Immature natural killer cell (primary cell): ENCODE measurements around the gene ARHGAP15. TPM values are rescaled to one million over a fixed set of nuclear protein-coding genes. Genes with fewer than 3 reads are reported as not detected.

ENCODE experiments used
- DNase-seq, 3 donors: peaks; one replicate each; pipeline ENCODE4 v3.0.0; 2022; ENCODE audit warnings: mixed read lengths in 1 of 3
- H3K27ac Mint-ChIP-seq, 6 donors: one replicate each; pipeline ENCODE4 v1.8.0; 2020; ENCODE audit warnings: mixed read lengths in 6 of 6, mild to moderate bottlenecking in 5 of 6, inconsistent platforms in 4 of 6, moderate library complexity in 3 of 6
- H3K27me3 Mint-ChIP-seq, 3 donors: one replicate each; pipeline ENCODE4 v1.8.0; 2020 to 2021; ENCODE audit warnings: low read depth in 3 of 3, mild to moderate bottlenecking in 3 of 3, mixed read lengths in 3 of 3, moderate library complexity in 3 of 3, inconsistent platforms in 1 of 3
- H3K36me3 Mint-ChIP-seq, 3 donors: one replicate each; pipeline ENCODE4 v1.8.0; 2020; ENCODE audit warnings: mixed read lengths in 3 of 3, inconsistent platforms in 2 of 3, mild to moderate bottlenecking in 2 of 3
- H3K4me1 Mint-ChIP-seq, 2 donors: one replicate each; pipeline ENCODE4 v1.8.0; 2020; ENCODE audit warnings: inconsistent platforms in 2 of 2, mild to moderate bottlenecking in 2 of 2, mixed read lengths in 2 of 2, moderate library complexity in 1 of 2
- H3K4me3 Mint-ChIP-seq, 5 donors: one replicate each; pipeline ENCODE4 v1.8.0; 2020; ENCODE audit warnings: mild to moderate bottlenecking in 5 of 5, mixed read lengths in 5 of 5, inconsistent platforms in 3 of 5, moderate library complexity in 3 of 5
- H3K9me3 Mint-ChIP-seq, 6 donors: one replicate each; pipeline ENCODE4 v1.8.0; 2020; ENCODE audit warnings: mild to moderate bottlenecking in 6 of 6, mixed read lengths in 6 of 6, inconsistent platforms in 4 of 6, moderate library complexity in 3 of 6
- polyA plus RNA-seq, 3 donors: library from polyadenylated mRNA; unstranded; fragments of 300-500 nt; fragmentation: Illumina TruSeq; gene quantifications; one replicate each; pipeline ENCODE4 v1.2.3, GENCODE V29; 2021

The ARHGAP15 gene
- polyA plus RNA-seq, 3 donors from 2014 or later: 107 to 168 (median 150) TPM

DNA sequence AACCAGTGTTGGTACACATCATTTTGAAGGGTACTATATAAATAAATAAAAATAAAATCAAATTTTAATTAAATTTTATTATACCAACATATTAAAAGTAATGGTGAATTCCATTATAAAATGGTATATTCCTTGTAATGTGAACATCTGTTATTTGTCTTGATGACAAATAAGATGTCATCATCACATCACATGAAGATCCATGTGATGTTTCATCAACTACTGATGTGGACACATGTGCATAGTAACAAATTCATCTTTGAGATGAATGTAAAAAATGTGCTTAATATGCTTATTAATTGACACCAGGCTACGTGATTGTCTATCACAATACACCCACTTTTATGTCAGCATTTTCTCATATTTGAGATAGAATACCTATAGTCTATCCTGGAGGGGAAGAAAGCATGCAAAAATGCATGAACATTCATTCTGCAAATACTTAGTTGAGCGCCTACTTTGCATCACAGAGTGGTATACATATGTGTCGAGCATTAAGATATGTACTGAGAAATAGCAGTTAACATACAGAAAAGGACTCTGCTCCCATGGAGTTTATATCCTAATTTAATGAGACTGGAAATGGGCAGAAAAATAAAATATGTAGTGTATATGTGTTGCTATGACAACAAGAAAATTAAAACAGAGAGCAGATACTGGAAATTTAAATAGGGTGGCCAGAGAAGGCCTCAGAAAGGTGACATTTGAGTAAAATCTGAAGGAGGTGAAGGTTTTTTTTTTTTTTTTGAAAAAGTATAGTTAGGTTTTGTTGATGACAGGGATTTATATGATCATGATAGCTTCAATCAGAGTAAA is 281.1 kb downstream of the ARHGAP15 start:
- H3K4me1 Mint-ChIP-seq: peaks cover 12 to 31% of the 10 kb centered on the region in 2 donors
- peaks cover 0 to 4% (median 0%) of the 10 kb centered on the region in 3 donors for H3K27me3 Mint-ChIP-seq
- no peaks in the 10 kb centered on the region for H3K9me3 Mint-ChIP-seq
- H3K4me3 Mint-ChIP-seq: no peak overlapping the region
- no peak for DNase-seq
- H3K27ac Mint-ChIP-seq: no peak overlapping the region
- H3K36me3 Mint-ChIP-seq: no peaks in the 10 kb centered on the region

DNA sequence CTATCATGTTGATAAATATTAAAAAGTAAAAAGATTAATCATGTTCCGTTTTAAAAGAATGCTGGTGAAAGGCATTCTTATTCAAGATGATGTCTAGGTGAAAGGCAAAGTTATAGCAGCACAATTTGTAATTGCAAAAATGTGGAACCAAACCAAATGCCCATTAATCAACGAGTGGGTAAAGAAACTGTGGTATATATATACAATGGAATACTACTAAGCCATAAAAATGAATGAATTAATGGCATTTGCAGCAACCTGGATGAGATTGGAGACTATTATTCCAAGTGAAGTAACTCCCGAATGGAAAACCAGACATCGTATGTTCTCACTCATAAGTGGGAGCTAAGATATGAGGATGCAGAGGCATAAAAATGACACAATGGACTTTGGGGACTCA is 286.4 kb downstream of the ARHGAP15 start:
- Mint-ChIP-seq H3K36me3 (no peaks in the 10 kb centered on the region), H3K4me3 (no peak overlapping the region), H3K27me3 (peaks cover 0 to 4% (median 3%) of the 10 kb centered on the region in 3 donors), H3K4me1 (peaks cover 19 to 41% of the 10 kb centered on the region in 2 donors), H3K27ac (no peak overlapping the region), H3K9me3 (no peaks in the 10 kb centered on the region)
- DNase-seq: no peak

DNA sequence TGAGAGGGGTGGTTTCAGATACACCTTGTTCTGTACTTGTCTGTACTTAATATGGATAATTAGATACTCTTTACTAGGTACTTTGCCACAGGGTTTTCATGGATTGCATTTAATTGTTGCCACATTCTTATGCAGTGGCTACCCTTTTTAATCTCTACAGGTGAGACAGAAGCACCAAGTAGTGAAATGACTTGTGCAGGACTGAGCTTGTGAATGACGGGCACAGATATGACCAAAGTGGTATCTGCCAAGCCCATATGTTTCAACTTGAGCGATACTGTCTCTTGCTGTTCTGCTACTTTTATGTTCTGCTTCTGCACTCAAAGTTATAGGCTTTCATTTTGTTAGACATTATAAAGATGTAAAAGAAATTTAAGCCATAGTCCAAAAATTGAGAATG is 288.2 kb downstream of the ARHGAP15 start:
- no peak for DNase-seq
- Mint-ChIP-seq H3K27ac (no peak overlapping the region), H3K36me3 (no peaks in the 10 kb centered on the region)

GRCh38 chr2:143420313-143420712 is 291.1 kb downstream of the ARHGAP15 start:
- Mint-ChIP-seq H3K27me3 (peaks cover 0 to 3% (median 0%) of the 10 kb centered on the region in 3 donors), H3K9me3 (peaks cover 0 to 1% (median 0%) of the 10 kb centered on the region in 6 donors), H3K4me1 (peaks cover 42 to 57% of the 10 kb centered on the region in 2 donors), H3K27ac (peak overlapping the region in 1 of 6 donors; percentile 17), H3K4me3 (no peak overlapping the region), H3K36me3 (no peaks in the 10 kb centered on the region)
- no peak for DNase-seq

More for the DNA sequence above, 288.2 kb downstream of the ARHGAP15 start:
- H3K4me1 Mint-ChIP-seq: peaks cover 30 to 50% of the 10 kb centered on the region in 2 donors
- H3K9me3 Mint-ChIP-seq: peaks cover 0 to under 1% (median 0%) of the 10 kb centered on the region in 6 donors
- H3K27me3 Mint-ChIP-seq: peaks cover 0 to 3% (median 2%) of the 10 kb centered on the region in 3 donors
- H3K4me3 Mint-ChIP-seq: no peak overlapping the region

DNA sequence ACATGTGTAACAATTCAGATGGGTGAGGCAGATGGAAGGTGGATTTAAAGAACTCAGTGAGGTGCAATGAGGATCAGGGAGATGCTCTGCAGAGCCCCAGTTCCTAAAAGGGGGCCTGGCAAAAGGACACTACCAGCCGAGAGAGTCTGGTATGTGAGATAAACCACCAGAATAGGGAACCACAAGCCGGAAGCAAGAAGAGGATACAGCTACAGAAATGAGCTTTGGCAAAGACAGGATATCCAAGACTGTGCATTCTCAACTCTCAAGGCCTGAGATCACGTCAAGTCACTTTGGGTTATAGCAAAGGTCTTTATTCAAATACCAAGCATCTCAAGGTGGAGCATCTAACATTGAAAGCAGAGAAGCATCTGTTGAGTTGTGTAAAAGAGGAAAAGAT is 293.5 kb downstream of the ARHGAP15 start:
- peak overlapping the region in 4 of 6 donors; percentile 0 to 66 (median 24) for H3K27ac Mint-ChIP-seq
- H3K27me3 Mint-ChIP-seq: no peaks in the 10 kb centered on the region
- peak overlapping the region in 2 of 5 donors; percentile 0 to 49 for H3K4me3 Mint-ChIP-seq
- DNase-seq: peak; percentile 10 to 26 (median 23)
- peaks cover 35 to 61% of the 10 kb centered on the region in 2 donors for H3K4me1 Mint-ChIP-seq
- H3K9me3 Mint-ChIP-seq: peaks cover 0 to 1% (median 0%) of the 10 kb centered on the region in 6 donors
- H3K36me3 Mint-ChIP-seq: no peaks in the 10 kb centered on the region

DNA sequence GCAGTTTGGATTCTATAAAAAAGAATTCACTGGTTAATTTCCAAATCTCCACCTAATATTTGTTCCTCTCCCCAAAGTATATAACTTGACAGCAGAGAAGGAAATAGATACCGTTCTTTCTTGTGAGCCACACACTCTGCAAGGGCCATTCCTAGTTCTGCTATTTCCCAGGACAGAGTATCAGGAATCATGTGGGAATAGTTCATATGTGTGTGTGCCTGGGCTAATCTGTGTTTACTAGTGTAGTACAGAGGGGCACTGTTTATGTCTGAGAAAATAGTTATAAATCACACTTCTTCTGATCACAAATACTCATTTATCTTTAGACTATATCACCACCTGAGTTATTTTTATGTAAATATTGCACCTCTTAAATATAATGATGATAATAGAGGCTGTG is 296.7 kb downstream of the ARHGAP15 start:
- peaks cover 0 to 1% (median 0%) of the 10 kb centered on the region in 6 donors for H3K9me3 Mint-ChIP-seq
- H3K4me1 Mint-ChIP-seq: peaks cover 51 to 76% of the 10 kb centered on the region in 2 donors
- H3K36me3 Mint-ChIP-seq: no peaks in the 10 kb centered on the region
- H3K4me3 Mint-ChIP-seq: no peak overlapping the region
- no peak for DNase-seq
- H3K27ac Mint-ChIP-seq: peak overlapping the region in 1 of 6 donors; percentile 65
- H3K27me3 Mint-ChIP-seq: no peaks in the 10 kb centered on the region

GRCh38 chr2:143426296-143426695 is 297.1 kb downstream of the ARHGAP15 start:
- no peak for DNase-seq
- peaks cover 0 to 1% (median 0%) of the 10 kb centered on the region in 6 donors for H3K9me3 Mint-ChIP-seq
- peak overlapping the region in 1 of 6 donors; percentile 20 for H3K27ac Mint-ChIP-seq
- H3K36me3 Mint-ChIP-seq: no peaks in the 10 kb centered on the region
- H3K4me1 Mint-ChIP-seq: peaks cover 51 to 76% of the 10 kb centered on the region in 2 donors
- no peaks in the 10 kb centered on the region for H3K27me3 Mint-ChIP-seq
- H3K4me3 Mint-ChIP-seq: no peak overlapping the region

- no peaks in the 10 kb centered on the region for H3K27me3 Mint-ChIP-seq
- H3K4me1 Mint-ChIP-seq: peaks cover 42 to 74% of the 10 kb centered on the region in 2 donors
- H3K27ac Mint-ChIP-seq: no peak overlapping the region
- no peaks in the 10 kb centered on the region for H3K36me3 Mint-ChIP-seq
- H3K4me3 Mint-ChIP-seq: no peak overlapping the region
- no peaks in the 10 kb centered on the region for H3K9me3 Mint-ChIP-seq
- no peak for DNase-seq
Observed at GRCh38 chr2:143428700-143429099, 299.5 kb downstream of the ARHGAP15 start.

DNA sequence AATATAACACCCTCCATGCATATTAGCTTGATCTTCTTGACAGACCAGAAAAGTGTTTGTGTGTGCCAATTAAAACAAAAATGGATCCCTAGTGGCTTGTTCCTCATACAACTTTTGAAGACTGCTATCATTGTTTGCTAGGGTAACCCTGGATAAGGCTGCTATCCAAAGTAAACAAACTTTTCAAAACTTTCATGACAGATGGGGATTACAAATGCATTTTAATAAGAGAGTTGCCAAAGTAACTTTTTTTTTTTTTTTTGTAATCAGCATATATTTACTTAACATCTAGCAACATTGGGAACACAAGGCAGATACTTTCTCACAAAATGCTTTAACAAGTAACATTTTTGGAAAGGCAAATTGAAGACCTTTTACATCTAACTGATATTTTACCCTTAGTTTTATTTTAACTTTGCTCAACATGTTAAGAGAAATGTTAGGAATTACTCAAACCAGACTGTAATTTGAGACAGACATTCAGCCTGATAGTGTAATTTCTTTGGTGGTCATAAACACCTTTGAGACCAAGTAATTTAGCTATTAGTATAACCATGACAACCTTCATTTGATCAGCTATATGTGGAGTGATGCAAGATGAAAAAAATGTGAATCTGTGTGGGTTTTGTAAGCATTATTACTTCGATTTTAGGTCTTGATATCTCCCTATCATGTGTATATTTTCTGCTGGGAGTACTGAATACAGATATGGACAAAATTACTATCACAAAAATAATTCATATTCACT is 300.9 kb downstream of the ARHGAP15 start:
- no peaks in the 10 kb centered on the region for H3K27me3 Mint-ChIP-seq
- no peak overlapping the region for H3K4me3 Mint-ChIP-seq
- no peak for DNase-seq
- no peaks in the 10 kb centered on the region for H3K36me3 Mint-ChIP-seq
- H3K27ac Mint-ChIP-seq: no peak overlapping the region
- H3K9me3 Mint-ChIP-seq: no peaks in the 10 kb centered on the region
- H3K4me1 Mint-ChIP-seq: peaks cover 48 to 88% of the 10 kb centered on the region in 2 donors

DNA sequence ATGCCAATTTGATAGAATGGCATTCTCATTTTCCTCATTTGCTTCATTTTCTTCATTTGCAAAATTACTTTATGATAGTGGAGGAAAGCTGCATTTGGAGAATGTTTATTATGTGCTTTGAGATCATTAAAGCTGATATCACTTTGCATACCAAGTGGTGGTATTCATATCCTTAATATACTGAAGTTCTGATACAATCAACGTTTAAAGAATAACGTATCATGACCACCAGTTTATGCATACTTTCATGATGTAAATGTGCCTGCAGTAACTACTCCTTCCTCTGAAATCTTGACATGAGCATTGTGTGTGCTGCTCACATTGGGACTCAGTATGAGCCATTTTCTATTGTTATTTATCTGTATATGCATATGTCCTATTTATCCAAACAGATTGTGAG is 302.1 kb downstream of the ARHGAP15 start:
- no peaks in the 10 kb centered on the region for H3K36me3 Mint-ChIP-seq
- no peak overlapping the region for H3K27ac Mint-ChIP-seq
- H3K4me1 Mint-ChIP-seq: peaks cover 49 to 86% of the 10 kb centered on the region in 2 donors
- DNase-seq: no peak
- H3K9me3 Mint-ChIP-seq: no peaks in the 10 kb centered on the region
- H3K4me3 Mint-ChIP-seq: peak overlapping the region in 1 of 5 donors; percentile 28
- no peaks in the 10 kb centered on the region for H3K27me3 Mint-ChIP-seq

DNA sequence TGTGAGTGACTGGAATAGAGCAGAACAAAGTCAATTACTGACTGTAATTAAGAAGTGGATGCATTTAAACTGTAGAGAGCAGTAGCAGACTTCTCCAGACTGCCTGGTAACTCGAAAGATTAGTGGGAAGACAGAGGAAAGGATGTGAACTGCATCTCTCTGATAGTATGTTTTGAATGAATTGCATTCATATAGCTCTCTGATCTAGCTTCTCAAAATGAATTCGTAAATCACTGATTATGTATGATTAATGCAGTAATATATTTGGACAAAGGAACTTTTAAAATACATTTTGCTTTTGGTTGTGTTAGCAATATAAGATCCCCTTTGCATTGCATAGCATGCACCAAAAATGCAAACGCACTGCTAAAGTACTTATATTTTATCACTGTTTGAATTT is 304.0 kb downstream of the ARHGAP15 start:
- Mint-ChIP-seq H3K9me3 (no peaks in the 10 kb centered on the region), H3K4me3 (no peak overlapping the region)

GRCh38 chr2:143433840-143434239 is 304.6 kb downstream of the ARHGAP15 start:
- Mint-ChIP-seq H3K27me3 (no peaks in the 10 kb centered on the region), H3K27ac (no peak overlapping the region), H3K36me3 (peaks cover 4 to 11% (median 5%) of the 10 kb centered on the region in 3 donors), H3K4me1 (peaks cover 38 to 64% of the 10 kb centered on the region in 2 donors), H3K4me3 (no peak overlapping the region), H3K9me3 (no peaks in the 10 kb centered on the region)
- DNase-seq: no peak

More for the DNA sequence above, 304.0 kb downstream of the ARHGAP15 start:
- Mint-ChIP-seq H3K27ac (no peak overlapping the region), H3K27me3 (no peaks in the 10 kb centered on the region), H3K4me1 (peaks cover 44 to 70% of the 10 kb centered on the region in 2 donors), H3K36me3 (peaks cover 0 to 7% (median 4%) of the 10 kb centered on the region in 3 donors)
- no peak for DNase-seq

DNA sequence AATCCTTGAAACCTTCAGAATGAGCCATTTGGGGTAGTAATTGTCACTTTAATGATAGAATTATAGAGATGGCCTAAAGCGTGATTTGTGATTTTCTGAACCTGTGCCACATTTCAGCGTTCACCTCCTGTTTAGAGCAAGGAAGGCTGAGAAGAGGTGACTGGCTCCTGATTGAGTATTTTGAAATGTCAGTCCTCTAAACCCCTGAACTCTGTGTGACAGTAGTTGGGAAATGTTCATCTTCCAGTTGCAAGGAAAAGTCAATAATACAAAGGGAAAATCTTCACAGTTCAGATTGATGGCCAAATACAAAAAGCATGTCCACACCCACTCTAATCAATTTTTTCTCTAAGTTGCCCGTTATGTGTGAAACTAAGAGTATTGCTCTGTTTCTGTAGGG is 305.2 kb downstream of the ARHGAP15 start:
- peaks cover 4 to 11% (median 6%) of the 10 kb centered on the region in 3 donors for H3K36me3 Mint-ChIP-seq
- H3K27ac Mint-ChIP-seq: no peak overlapping the region
- no peaks in the 10 kb centered on the region for H3K27me3 Mint-ChIP-seq
- no peak overlapping the region for H3K4me3 Mint-ChIP-seq
- H3K9me3 Mint-ChIP-seq: no peaks in the 10 kb centered on the region
- no peak for DNase-seq
- H3K4me1 Mint-ChIP-seq: peaks cover 34 to 58% of the 10 kb centered on the region in 2 donors

DNA sequence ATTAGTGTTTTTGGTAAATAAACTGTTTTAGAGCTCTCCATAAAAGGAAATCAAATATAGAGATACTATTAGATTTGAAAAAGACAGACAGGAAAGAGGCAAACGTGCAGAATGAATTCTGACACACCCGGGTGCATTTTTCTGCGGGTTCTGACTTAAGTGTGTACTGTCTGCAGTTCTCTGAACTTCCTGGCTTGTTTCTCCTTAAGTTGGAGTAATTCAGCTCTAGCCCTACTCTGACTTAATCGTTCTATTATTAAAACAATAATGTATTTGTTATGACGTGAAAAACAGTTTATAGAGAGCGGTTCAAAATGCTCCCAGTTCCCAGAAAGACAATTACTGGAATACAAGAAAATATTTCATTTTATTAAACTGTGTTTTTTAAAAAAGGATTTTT is 305.9 kb downstream of the ARHGAP15 start:
- H3K27ac Mint-ChIP-seq: no peak overlapping the region
- no peak for DNase-seq
- H3K36me3 Mint-ChIP-seq: peaks cover 4 to 11% (median 10%) of the 10 kb centered on the region in 3 donors
- no peak overlapping the region for H3K4me3 Mint-ChIP-seq
- H3K9me3 Mint-ChIP-seq: no peaks in the 10 kb centered on the region
- H3K4me1 Mint-ChIP-seq: peaks cover 30 to 55% of the 10 kb centered on the region in 2 donors
- H3K27me3 Mint-ChIP-seq: no peaks in the 10 kb centered on the region
